HT-29 (cell line): ENCODE measurements around the gene COA4. TPM values are rescaled to one million over a fixed set of nuclear protein-coding genes. Genes with fewer than 3 reads are reported as not detected.
"Not testable (repeated sequence)": the region's sequence is repeated elsewhere in the genome, so short reads cannot be mapped to it uniquely, and the experiment has no call there.

Experiments used
- DNase-seq: peaks from one replicate; pipeline ENCODE4 v3.0.0-alpha.2; 2015; ENCODE audit warnings: low spot score
- total RNA-seq: library from RNA; depleted of rRNA; stranded (reverse); fragments of >200 nt; shearing (Covaris generic); gene quantifications from 2 replicates; pipeline ENCODE4 v1.2.3, GENCODE V29; 2014; rRNA removed

COA4 gene
- 308 and 352 TPM in 2 replicates for total RNA-seq

DNA sequence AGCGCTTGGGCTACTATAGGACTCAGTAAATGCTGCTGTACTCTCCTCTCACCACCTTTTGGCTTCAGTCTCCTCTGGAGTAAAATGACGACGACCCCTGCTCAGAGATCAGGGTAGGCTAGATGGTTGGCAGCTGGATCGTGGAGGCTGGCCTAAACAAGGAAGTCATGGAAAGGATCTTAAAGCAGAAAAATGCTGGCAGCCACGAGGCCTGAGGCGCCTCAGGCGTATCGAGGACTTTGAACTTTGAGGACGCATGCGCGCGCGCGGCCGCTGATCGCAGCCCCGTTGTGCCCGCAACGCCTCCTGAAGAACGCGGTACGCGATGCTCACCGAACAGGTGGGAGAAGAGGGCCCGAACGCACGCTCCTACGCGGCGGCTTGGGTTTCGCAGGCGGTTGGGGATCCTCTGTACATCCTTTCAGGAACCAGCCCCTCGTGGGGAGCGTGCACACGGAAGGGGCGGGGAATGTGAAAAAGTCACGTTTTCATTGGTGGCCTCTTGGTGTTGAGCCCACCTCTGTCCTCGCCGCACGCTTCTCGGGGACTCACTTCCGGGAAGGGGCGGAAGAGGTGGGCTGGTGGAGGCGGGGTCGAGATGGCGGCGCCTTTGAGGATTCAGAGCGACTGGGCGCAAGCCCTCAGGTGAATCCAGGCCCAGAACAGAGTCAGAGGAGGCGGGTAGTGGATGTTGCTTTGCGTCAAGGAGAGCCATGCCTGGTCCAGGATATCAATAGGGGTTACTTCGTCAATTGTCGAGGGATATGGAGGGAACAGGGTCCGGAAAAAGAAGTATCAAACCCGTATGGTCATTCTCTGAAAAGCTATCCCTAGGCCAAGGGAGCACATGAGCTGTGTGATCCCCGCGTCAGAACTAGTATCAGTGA, at the start of gene COA4, which contains the start of gene PAAF1:
Gene COA4, minus strand, starts transcription at position 423 of the 887 bp plus-strand sequence. CDS start 3,468 bp downstream, outside the sequence.
Gene PAAF1, plus strand, starts transcription at position 576 of the 887 bp plus-strand sequence. Its CDS starts 23 bp downstream, at position 599.
- DNase-seq: peak; percentile 99

DNA sequence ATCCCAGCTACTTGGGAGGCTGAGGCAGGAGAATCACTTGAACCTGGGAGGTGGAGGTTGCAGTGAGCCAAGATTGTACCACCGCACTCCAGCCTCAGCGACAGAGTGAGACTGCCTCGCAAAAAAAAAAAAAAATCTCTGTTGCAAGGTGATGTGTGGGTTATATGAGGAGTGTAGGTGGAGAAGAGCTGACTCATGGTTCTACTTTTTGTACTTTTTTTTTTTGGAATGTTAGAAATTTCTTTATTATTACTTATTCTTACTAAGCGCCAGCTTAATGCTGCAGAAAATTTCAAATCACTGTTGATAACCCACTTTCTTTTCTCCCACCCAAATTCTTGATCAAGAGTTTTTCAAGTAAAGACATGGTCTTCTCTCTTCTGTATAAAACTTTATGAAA, 44.5 kb upstream of the COA4 start:
- DNase-seq: no peak

DNA sequence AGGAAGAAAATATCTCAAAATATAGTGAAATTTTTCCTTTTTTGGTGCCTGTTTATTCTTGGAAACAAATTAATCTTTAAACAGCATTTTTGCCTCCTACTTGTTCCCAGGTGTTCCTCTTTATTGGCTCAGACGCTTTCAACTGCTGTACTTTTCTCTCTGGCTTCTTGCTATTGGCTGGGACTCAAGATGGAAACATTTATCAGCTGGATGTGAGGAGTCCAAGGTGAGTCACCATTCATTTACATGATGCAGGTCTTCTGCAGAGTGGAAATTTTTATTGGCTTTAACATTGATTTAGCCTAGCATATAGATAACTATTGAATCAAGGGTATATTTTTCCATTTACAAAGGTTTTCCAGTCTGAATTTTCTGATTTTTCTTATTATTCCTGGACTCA, 39.8 kb upstream of the COA4 start:
- no peak for DNase-seq

DNA sequence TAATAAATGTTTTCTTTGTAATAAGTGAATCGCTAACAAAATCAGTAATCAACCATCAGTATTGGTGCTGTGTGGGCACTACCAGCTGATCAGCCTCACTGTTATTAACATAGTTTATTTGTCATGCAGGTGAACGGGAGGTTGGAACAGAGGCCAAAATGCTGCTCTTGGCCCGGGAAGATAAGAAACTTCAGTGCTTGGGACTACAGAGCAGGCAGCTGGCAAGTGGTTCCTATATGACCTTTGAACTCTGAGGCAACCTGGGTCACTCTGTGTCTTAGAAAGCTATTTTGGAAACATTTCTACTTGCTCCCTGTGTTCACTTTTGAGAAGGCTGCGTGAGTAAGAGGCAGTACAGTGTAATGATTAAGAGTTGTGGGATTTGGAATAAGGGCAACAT, 37.6 kb upstream of the COA4 start:
- DNase-seq: no peak

DNA sequence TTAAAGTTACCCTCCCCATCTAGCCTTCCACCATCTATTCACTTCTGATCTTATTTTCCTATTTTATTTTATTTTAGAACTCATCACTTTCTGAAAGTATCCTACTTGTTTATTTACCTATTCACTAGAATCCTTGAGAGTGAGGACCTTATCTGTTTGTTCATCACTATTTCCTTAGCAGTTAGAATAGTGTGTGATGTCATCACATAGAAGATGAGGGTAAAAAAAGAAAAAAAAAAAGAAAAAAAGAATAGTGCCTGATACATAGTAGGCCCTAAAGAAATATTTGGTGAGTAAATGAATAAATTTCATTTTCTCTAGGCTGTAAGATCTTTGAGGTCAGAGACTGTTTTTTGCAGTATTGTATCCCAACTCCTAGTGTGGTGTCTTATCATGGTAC, 36.8 kb upstream of the COA4 start:
- no peak for DNase-seq

DNA sequence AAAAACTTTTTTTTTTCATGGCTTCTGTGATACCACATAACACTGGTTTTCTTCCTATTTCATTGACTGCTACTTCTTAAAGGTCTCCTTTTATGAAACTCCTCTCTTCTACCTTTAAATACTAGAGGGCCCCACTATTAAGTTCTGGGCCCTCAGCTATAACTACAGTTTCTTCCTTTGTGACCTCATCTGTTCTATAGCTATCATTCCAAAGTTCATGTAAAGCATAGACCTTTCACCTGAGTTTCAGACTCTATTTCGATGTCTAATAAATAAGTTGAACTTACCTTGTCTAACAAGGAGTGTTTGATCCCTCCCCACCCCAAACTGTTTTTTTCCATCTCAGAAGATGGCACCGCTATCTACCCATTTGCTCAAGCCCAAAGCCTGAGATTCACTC, 35.4 kb upstream of the COA4 start:
- DNase-seq: no peak

DNA sequence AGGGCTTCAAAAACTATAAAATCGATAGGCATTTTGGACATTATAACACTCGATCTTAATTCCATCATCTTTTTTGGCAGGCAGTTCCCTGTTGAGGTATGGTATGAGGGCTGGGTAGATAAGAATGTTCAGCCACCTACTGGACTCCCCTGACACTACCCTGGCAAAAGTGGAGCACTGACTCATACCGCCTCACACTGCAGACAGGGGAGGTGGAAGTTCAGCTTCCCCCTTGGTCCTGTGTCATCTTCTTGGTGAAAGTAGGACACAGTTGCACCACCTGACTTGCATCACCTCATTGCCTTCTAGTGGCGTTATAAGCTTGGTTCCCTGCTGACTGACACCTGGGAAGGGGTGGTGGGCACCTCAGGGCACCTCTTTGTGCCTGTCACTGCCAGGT, 30.5 kb upstream of the COA4 start:
- peak; percentile 48 for DNase-seq

DNA sequence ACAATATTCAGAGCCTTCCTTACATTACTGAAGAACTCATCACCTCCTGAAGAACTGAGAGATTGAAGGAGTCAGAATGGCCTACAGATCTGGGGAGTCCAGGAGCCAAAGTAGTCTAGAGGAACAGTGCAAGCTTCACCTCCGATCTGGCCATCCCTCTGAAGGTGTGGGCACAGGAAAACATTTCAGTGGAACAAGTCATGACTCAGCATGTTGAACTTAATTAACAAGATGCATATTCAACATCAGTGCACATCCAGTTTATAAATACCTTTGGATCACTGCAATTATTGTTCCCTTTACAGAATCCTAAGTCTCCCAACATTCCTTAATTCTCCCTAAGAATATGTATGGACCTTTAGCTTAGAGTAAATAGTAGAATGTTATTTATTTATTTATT, 25.7 kb upstream of the COA4 start:
- DNase-seq: no peak

DNA sequence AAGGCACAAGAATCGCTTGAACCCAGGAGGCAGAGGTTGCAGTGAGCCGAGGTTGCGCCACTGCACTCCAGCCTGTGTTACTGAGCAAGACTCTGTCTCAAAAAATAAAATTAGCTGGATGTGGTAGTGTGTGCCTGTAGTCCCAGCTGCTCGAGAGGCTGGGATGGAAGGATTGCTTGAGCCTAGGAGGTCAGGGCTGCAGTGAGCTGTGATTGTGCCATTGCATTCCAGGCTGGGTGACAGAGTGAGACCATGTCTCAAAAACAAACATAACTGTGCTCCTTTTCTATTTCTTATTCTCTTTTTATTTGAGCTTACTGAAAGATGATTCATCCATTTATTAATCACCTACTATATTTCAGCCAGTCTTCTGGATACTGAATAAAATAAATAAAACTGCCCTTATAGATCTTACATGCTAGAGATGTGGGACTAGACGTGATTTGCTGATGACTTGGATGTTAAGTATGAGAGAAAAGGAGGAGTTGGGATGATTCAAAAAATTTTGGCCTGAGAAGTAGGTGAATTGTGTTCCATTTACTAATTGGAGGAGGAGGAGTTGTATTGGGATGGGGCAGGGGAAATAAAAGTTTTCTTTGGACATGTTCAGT, 18.2 kb upstream of the COA4 start:
- no peak for DNase-seq

DNA sequence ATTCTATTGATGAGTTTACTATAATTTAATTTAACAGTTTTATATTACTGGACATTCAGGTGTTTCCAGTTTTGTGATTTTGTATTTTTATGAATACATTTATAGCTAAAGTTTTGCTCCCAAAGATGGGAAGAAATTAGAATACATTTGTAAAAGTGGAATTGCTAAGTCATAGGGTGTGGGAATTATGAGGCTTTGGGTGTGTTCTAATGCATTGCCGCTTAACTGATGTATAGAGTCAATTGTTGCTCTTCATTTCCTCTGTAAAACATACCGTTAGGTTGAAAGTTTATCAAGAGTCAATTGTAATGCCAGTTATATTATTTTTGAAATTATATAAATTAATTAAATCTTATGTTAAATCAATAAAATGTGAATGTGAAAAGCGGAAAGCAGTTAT, 16.4 kb upstream of the COA4 start:
- no peak for DNase-seq

DNA sequence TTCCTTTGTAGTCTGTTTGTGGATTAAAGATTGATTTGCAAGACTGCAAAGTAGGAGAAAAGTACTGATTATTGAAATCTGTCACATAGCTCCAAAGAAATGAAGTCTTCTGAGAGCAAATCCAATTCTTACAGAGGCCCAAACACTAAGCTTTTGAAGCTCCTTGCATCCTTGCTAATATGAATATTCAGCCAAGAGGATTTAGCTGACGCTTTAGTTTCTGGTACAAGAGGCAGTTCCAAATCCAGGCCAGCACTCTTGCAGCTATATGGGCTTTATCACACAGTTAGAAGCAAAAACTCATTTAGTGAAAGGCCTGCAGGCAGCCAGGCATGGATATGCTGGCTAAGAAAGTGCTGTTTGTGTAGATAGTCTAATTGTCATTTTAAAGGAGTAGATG, 12.9 kb upstream of the COA4 start:
- no peak for DNase-seq

DNA sequence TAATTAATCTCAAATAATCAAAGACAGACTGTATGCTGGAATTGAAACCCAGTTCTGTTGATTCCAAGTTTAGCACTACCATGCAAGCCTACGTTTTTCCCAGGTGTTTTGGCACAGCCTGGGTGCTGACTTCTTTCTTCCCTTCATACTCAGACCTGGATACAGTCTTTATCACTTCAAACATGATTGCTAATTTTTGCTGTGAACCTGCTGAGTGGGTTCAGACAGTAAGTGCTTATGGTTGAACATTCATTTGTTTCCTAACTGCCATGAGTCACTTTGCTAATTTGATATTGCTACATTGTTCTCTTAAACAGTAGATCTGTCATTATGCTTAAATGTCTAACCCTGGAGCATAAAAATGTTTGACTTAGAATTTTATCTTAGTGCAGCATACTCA, 12.4 kb upstream of the COA4 start:
- DNase-seq: no peak

DNA sequence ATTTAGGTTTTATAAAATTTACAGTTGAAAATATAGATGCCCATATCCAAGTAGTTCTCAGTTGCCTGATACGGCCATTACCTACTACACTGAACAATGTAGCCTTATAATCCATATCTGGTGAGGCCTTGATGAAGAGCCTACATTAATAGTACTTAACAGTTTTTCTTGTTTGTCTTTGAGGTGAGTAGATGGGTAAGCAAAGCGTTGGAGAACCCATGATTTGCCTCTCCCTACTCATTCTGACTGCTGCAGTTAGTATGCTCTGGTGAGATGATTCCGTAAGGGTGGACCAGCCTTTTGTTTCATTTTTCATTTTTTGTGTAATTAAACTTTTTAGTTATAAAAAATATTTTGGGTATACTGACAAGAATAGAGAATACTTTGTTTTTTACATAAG, 11.6 kb upstream of the COA4 start:
- no peak for DNase-seq

DNA sequence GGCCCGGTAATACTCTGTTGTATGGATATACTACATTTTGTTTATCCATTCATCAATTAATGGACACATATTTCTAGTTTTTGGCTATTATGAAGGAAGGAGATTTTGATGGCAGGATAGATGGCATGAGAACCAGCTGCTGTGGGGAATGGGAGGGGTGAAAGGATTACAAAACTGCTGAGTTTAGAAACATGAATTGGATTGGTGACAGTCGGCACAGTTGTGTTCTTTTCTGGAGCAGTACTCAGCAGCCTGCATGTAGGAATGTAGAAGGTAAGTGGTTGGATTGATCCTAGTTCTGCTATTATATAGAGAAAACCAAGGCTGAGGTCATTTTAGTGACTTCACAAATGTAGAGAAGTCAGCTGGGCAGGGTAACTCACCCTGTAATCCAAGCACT, 7.2 kb upstream of the COA4 start:
- no peak for DNase-seq

DNA sequence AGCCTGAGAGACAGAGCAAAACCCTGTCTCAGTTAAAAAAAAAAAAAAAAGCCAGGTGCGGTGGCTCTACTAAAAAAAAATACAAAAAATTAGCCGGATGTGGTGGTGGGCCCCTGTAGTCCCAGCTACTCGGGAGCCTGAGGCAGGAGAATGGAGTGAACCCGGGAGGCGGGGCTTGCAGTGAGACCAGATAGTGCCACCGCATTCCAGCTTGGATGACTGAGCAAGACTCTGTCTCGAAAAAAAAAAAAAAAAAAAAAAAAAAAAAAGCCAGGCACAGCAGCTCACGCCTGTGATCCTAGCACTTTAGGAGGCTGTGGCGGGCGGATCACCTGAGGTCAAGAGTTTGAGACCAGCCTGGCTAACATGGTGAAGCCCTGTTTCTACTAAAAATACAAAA, 3.8 kb upstream of the COA4 start:
- not testable (repeated sequence) for DNase-seq

DNA sequence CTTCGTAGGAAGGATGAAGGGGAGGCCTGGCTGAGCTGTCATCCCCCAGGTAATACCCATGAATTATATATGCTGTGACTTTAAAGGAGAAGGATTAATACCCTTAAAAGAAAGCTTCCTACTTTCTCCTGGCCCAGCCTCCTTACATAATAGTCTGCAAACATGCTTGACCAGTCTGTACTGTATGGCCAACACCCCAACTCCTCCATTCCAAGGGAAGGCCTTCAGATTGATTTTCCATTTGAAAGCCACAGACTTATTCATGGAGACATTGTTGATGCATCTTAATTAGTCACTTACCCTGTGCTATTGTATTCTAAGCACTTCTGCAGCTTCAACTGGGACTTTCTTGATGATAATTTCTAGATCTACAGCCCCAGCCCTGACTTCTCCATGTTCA, 2.1 kb upstream of the COA4 start:
- no peak for DNase-seq

DNA sequence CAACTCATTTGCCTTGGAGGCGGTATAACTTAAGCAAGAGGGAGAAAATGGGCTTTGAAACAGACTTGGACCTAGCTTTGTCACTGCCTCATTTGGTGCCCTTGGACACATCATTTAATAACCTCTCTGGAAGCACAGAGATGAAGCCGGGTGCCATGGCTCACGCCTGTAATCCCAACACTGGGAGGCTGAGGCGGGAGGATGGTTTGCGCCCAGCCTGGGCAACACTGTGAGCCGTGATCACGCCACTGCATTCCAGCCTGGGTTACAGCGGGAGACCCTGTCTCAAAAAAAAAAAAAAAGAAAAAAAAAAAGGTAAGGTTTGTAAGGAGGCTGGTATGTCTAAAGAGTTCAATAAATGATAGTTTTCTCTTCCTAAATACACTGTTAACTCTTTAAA, 806 bp downstream of the COA4 start:
- no peak for DNase-seq

DNA sequence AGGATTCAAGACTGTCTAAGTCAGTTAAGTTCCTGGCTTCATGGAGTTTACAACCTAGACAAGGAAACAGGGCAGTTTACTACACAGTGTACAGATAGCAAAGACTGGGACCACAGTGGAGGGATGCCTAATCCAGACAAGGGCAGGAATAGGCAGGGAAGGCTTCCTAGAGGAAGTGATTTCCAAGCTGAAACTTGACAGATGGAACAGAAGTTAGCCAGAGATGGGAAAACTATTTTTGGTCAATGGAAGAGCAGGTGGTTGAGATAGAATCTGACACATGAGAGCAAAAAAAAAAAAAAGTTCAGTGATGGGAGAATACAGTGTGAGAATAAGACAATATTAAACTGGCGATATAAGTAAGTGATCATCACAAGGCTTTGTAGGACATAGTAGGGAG, 1.3 kb downstream of the COA4 start:
- DNase-seq: no peak

DNA sequence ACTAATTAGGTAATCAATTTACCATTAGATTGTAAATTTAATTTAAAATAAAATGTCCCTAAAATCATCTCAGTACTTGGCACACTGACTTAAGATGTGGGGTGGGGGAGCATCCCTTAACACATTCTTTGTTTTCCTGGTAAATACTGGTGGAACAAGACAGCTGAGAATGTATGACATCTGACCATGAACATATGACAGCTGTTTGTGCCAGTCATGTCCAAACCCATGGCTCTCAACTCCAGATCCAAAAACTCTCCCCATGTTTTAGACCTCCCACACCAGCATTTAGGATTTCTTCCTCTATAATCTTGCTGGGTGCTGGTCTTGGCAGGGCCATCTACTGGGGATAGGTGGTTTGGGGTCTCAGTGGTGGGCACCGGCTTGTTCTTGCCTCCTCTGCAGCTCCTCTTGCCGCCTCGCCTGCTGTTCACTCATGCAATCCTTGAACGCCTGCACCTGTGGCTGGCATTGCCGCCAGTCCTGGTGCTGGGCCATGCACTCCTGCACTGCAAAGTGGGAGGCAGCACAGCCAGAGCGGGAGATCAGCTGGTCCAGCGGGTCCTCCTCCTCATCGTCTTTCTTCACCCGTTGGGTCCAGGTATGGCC, 3.8 kb downstream of the COA4 start:
- DNase-seq: no peak

DNA sequence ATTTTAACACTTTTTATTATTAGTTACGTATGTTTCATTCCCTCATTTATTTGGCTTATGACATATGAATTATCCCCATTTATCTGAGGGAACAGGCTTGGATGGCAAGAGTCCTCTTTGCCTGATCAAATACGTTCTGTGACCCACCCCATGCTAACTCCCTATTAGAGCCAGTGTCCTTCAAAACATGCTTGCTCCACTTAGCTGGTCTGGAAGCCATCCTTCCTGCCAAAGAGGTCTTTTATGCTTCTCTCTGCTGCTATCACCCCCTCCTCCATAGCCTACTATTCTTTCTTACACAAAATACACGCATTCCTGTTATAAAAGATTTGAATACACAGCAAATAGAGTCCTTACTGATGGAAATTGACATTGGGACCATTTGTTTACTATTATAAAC, 6.4 kb downstream of the COA4 start:
- DNase-seq: no peak

DNA sequence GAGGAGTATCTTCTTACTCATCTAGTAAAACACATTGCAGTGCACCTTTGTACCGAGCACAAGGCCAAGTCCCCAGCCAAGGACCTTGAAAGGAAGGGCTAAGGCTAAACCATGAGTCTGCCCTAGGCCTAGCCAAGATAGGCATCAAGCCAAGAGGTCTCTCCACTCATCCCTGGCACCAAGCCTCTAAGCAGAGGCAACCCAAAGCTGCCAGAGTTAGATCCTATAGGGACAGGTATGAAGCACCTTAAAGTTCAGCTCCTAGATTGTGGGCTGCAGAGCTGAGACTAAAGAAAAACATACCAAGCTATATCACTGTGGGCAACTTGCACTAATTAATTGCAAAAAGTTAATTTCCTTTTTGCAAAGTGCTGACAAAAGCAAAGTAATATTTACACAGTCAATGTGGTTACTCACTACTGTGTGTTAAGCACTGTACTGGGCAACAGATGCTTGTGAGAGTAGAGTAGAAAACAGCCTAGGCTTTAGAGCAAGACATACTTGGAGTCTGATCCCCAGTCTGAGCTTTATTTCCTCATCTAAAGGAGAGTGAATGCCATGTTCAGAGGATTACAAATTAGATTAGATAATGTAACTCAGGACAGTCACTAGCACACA, 7.2 kb downstream of the COA4 start:
- peak; percentile 24 for DNase-seq

DNA sequence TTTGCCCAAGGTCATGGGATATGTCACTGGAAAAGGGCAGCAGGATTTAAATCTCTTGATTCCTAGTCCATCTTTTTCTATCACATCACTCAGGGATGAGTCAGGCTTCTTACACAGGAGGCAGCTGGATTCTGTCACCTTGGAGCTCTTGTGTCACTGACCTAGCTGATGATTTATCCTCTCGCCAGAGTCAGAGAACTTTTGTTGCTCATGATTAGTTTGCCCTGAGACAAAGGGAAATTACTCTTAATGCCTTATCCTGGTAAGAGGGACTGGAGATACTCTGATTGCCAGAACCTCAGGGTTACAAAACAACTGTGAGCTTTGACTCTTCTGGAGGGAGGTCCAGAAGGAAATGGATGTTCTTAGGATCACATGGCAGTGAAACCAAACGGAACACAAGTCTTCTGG, 10.1 kb downstream of the COA4 start:
- no peak for DNase-seq
